Vagina (tissue), 2 donors: ENCODE measurements around the gene DPEP3. TPM values are rescaled to one million over a fixed set of nuclear protein-coding genes. Genes with fewer than 3 reads are reported as not detected.

Experiments used
- DNase-seq, 2 donors: peaks; one replicate each; pipeline ENCODE4 v3.0.0-alpha.2; 2017; ENCODE audit errors: extremely low spot score in 2 of 2
- H3K27ac ChIP-seq: fragments of 200-600 bp; sonication (generic); one replicate; pipeline ENCODE4 v1.5.1; 2019
- H3K27me3 ChIP-seq: fragments of 200-600 bp; sonication (generic); one replicate; pipeline ENCODE4 v1.5.1; 2019
- H3K36me3 ChIP-seq, 2 donors: fragments of 200-600 bp; sonication (generic); one replicate each; pipeline ENCODE4 v1.5.1; 2017 to 2019
- H3K4me1 ChIP-seq: fragments of 200-600 bp; sonication (generic); one replicate; pipeline ENCODE4 v1.5.1; 2019
- H3K4me3 ChIP-seq, 2 donors: fragments of 200-600 bp; sonication (generic); 1 replicate in 1 of 2; 2 replicates in 1 of 2; pipeline ENCODE4 v1.5.1; 2016 to 2019
- H3K9me3 ChIP-seq: fragments of 200-600 bp; sonication (generic); one replicate; pipeline ENCODE4 v1.5.1; 2019
- CTCF ChIP-seq, 3 experiments: fragments of 450-650 bp in 2 of 3; fragments of 200-600 bp in 1 of 3; sonication (generic) in 1 of 3; IDR thresholded peaks; one replicate each; pipeline ENCODE4 v1.5.1; 2017 to 2019; ENCODE audit warnings: antibody characterized with exemption in 3 of 3, mild to moderate bottlenecking in 2 of 3, moderate library complexity in 2 of 3
- POLR2A ChIP-seq, 2 donors: fragments of 450-650 bp; IDR thresholded peaks; one replicate each; pipeline ENCODE4 v1.6.1; 2017; ENCODE audit warnings: antibody characterized with exemption in 2 of 2, mild to moderate bottlenecking in 2 of 2, moderate library complexity in 2 of 2
- POLR2AphosphoS5 ChIP-seq, 2 donors: sonication (generic); formaldehyde crosslinking; IDR thresholded peaks; one replicate each; pipeline ENCODE4 v1.9.0; 2017; ENCODE audit warnings: antibody characterized with exemption in 2 of 2, mild to moderate bottlenecking in 2 of 2, low read depth in 1 of 2; ENCODE audit not compliant: insufficient read depth in 1 of 2
- intact Hi-C: fragments of 100-400 bp; cut with DNase I; formaldehyde crosslinking; loops from one replicate; pipeline ENCODE4 v1.15.1; 2023
- total RNA-seq: library from RNA; depleted of rRNA; stranded (reverse); fragments of >200 nt; gene quantifications from one replicate; pipeline ENCODE4 v1.2.3, GENCODE V29; 2016

The DPEP3 gene
- total RNA-seq, 1 donor from 2014 or later = not detected

GRCh38 chr16:67967183-67967957 lies 12.9 kb downstream of the DPEP3 start:
- DNase-seq = no peak
- Histone ChIP-seq H3K27me3 (no peaks in the 10 kb centered on the region), H3K36me3 (peaks cover 0 to 10% of the 10 kb centered on the region in 2 donors), H3K27ac (peak overlapping the region; percentile 89), H3K4me1 (peaks cover 66% of the 10 kb centered on the region), H3K9me3 (no peaks in the 10 kb centered on the region), H3K4me3 (peak overlapping the region; percentile 81 to 91)
- TF ChIP-seq CTCF (IDR thresholded peaks at IDR 0.05) (no peak), POLR2AphosphoS5 (IDR thresholded peaks at IDR 0.05; ENCODE audit: insufficient read depth in 1 of 2, low read depth in 1 of 2) (no peak), POLR2A (IDR thresholded peaks at IDR 0.05) (no peak)
- intact Hi-C loops = no loop called here

- Histone ChIP-seq H3K27me3 (no peaks in the 10 kb centered on the region), H3K4me3 (peak overlapping the region; percentile 81 to 91), H3K36me3 (peaks cover 0 to 12% of the 10 kb centered on the region in 2 donors), H3K27ac (peak overlapping the region; percentile 89), H3K4me1 (peaks cover 73% of the 10 kb centered on the region), H3K9me3 (no peaks in the 10 kb centered on the region)
- no peak for DNase-seq
- TF ChIP-seq CTCF (IDR thresholded peaks at IDR 0.05) (no peak), POLR2AphosphoS5 (IDR thresholded peaks at IDR 0.05; ENCODE audit: insufficient read depth in 1 of 2, low read depth in 1 of 2) (peak in 1 of 2 donors; percentile 38)
- intact Hi-C loops = no loop called here
Observed at GRCh38 chr16:67966549-67967182, 13.6 kb downstream of the DPEP3 start.

- peak overlapping the region; percentile 89 for H3K27ac ChIP-seq
- H3K36me3 ChIP-seq = peaks cover 0 to 20% of the 10 kb centered on the region in 2 donors
- H3K4me3 ChIP-seq = peak overlapping the region; percentile 81 to 91
- peaks cover 80% of the 10 kb centered on the region for H3K4me1 ChIP-seq
- TF ChIP-seq POLR2A (IDR thresholded peaks at IDR 0.05) (no peak), CTCF (IDR thresholded peaks at IDR 0.05) (no peak), POLR2AphosphoS5 (IDR thresholded peaks at IDR 0.05; ENCODE audit: insufficient read depth in 1 of 2, low read depth in 1 of 2) (no peak)
- intact Hi-C loops = no loop called here
- H3K9me3 ChIP-seq = no peaks in the 10 kb centered on the region
- DNase-seq = no peak
- H3K27me3 ChIP-seq = no peaks in the 10 kb centered on the region
Observed at GRCh38 chr16:67965668-67966548, 14.4 kb downstream of the DPEP3 start.

GRCh38 chr16:67964477-67965131 lies 15.7 kb downstream of the DPEP3 start:
- Histone ChIP-seq H3K27ac (no peak overlapping the region), H3K27me3 (no peaks in the 10 kb centered on the region), H3K36me3 (peaks cover 0 to 28% of the 10 kb centered on the region in 2 donors), H3K4me1 (peaks cover 93% of the 10 kb centered on the region), H3K4me3 (no peak overlapping the region), H3K9me3 (no peaks in the 10 kb centered on the region)
- TF ChIP-seq CTCF (IDR thresholded peaks at IDR 0.05) (no peak), POLR2AphosphoS5 (IDR thresholded peaks at IDR 0.05; ENCODE audit: insufficient read depth in 1 of 2, low read depth in 1 of 2) (no peak), POLR2A (IDR thresholded peaks at IDR 0.05) (no peak)
- intact Hi-C loops = no loop called here
- no peak for DNase-seq
